ENCODE data around the gene YES1.
"Not testable (repeated sequence)": the region's sequence is repeated elsewhere in the genome, so short reads cannot be mapped to it uniquely, and the experiment has no call there.

The YES1 gene

DNA sequence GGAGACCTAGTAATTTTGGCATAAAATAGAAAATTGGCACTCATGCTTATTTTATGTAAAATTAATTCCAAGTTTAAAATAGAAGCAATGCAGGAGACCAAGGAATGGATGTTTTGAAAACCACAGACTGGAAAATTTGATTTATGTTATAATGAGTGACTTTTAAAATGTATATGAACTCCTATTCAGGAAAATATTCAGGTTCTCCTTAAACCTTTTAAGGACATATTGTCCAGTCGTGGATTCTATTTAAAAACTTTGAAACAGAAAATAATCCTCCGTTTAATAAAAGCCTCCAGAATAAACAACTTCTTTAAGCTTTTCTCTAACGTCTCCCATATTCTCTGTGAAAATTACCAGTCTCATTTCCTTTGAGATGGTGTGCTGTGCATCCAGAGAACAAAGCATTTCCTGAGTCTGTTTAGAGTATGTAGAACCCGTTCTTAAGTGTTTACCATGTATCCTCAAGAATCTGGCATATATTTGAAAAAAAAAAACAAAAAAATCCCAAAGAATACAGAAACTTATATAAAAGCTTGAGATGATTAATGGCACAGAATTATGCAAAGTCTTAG, 8.6 kb upstream of the YES1 start:
- DNase-seq (ENCODE audit: low spot score) = no peak

DNA sequence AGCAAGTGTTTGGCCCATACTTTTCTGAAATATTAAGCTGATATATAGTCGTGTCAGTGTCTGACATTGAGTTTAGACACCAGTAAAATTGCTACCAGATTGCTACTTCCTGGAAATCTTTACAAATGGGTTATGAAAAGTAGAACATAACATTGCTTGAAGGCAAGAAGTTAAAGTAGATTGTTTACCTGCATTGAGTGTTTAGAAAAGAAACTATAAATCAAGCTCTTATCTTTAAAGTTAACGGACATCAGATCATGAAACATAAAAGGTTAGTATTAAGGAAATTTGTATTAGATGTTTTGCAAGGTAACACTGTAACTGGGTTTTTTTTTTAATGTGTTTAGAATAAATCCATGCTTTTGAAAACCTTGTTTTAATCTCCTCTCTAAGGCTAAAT, 4.8 kb upstream of the YES1 start:
- DNase-seq (ENCODE audit: low spot score) = no peak

DNA sequence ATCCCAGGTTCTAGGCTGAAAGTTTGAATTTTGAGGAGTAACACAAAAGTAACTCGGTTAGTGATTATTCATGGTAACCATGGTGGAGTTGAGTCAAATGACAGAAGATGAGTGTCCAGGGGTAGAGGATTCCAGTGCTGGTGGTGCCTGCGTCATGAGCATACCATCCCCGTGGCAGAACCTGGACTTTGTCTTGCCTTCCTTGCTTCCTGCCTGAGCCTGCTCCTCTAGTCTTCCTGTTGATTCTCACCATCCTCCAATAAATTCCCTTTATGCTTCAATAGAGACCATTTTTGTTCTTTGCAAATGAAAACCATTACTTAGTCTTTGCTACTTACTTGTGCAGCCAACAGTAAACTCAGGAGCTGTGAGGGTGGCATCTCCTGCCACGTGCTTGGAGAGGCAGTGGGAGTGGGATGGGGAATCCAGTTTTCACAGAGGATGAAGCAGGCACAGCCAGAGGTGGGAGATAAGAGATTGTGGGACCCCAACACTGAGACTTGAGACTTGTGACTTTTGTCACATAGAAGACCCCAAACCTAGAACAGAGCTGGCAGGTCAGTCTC, 4.1 kb upstream of the YES1 start:
- DNase-seq (ENCODE audit: low spot score) = no peak

DNA sequence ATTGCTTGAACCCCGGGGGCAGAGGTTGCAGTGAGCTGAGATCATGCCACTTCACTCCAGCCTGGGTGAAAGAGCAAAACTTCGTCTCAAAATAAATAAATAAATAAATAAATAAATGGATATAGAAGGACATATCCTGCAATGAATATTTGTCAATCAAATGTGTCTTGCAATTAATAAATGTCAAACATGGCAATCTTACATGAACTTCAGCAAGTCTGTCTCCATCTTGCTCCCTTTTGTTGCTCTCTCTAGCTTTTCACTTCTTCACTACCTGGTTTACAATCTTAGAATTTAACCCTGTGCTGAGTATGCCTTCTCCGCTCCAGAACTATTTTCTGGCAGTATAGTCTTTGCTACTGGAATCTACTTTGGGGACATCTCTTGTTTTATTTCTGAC, 3.3 kb upstream of the YES1 start:
- DNase-seq (ENCODE audit: low spot score) = no peak

DNA sequence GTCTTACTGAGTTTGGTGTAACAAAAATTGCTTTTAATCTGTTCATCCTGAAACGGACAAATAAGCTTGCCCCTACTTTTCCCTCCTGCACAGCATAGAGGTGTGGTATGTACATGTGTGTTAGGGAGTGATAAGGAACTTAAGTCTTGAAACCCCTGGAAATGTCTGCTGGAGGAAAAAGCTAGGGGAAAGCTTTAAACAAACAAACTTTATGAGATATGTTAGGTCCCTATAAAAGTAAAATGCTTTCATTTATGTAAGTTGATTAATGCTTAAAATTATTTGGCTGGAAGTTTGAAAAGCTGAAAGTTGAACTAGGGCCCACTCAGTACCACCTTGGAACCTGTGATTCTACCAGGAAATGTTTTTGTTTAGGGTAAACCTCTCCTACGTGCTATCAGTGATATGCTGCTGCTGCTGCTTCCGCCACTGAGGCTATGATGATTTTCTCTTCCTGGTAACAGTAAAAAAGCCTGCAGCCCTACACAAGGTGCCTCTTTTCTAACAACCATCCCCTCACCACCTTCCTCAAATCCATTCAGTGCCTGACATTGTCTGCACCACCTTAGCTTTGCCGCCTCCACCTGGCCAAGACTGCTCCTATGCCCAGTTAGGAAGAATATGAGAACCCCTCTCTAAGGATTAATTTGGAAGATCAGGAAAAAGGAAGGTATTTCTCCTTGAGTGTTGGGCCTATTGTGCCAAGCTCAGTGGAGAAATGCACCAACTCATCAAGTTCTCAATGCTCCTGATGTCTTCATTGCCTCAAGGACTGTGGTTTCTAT, 2.5 kb upstream of the YES1 start:
- DNase-seq (ENCODE audit: low spot score) = no peak

DNA sequence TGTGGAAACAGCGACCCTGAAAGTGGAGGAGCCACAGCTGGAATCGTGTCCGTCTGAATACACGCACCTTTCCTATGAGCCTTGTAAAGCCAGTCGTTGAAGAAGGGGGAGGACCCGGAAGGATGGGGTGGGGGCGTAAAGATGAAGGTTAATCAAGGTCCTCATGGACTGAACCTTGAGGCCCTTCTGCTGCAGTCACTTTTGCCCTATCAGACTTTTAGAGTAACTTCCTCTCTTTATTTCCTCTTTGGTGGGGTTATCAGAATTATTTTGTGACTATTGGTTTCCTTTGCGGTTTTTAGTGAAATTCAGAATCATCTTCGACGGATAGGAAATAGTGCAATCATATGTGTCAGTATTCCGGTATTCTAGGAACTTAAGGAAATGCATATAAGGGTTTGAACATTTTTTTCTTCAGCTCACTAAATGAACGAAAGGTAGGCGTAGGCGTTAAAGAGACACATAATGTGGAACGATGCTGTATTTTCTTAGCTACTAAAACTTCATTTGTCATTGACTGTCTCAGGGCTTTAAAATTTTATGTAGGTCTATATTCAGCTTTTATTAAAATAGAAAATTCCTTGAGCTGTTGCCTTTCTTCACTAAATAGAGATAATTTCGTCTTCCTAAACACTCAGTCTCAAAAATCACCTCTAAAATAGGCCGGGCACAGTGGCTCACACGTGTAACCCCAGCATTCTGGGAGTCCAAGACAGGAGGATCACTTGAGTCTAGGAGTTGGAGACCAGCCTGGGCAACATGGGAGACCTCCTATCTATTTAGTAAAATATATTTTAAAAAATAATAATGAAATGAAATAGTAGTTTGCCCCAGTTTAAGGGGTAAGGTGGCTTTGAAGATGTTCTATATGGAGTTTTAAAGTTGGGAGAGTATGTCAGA, 1.4 kb upstream of the YES1 start:
- DNase-seq (ENCODE audit: low spot score) = no peak

DNA sequence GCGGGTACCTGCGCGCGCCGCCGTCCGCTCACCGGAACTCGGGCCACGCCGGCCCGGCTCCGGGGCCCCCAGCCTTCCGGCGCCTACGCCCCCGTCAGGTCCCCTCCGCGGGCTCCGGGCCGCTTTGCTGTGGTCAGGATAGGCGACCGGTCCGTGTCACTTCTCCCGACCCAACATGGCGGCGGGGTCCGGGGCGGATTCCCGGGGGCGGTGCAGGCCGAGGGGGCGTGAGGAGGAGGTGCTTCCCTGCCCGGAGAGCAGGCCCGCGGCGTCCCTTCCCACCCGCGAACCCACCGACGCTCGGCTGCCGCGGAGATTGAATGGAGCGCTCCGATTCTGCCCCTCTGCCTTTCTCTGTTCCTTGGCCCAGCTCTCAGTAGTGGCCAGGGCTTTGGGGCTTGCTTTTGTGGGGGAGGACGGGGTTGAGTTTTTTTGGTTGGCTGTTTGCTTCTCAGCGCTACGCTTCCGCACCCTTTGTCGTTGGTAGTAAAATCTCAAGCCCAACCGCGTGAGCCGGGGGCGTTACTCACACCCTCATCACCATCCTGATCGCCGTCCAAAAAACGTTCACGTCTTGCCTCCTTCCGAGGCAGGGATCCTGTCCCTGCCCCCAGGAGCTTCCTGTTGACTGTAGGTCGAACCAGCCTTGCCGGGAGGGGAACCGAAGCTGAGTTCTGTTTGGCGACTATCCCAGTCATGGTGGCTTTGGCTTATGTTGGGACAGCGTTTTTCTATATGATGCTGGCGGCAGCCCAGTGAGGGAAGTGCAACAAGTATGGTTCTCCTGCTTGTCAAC, 532 bp upstream of the YES1 start:
- peak; percentile 91 for DNase-seq (ENCODE audit: low spot score)

DNA sequence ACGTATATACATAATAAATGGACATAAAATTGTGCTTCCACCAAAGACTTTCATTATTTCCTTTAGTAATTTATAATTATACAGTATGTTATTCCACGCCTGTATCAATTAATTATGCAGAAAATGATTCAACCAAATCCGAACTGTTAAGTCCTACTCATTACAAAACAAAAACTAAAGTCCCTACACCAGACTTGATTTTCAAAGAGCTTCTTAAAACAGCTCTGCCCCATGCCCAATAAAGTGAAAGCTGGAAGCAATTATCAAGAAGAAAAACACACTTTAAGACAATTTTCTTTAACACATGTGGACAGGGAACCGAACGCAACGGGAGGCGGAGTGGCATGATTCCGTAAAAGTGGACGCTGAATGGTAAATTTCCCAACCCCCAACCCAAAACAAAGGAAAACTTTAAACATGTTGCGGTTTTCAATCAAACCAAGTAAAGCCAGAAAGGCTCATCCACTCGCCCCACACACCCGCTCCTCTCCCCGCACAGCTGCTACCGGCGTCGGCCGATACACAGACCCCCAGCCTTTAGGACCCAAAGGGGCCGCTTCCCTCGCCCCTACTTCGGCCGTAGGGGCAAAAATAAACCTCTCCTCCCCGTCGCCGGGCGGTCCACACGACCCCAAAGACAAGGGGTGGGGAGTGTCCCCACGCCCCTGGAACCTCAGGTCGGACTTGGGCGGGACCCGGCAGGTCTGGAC, 705 bp downstream of the YES1 start:
- no peak for DNase-seq (ENCODE audit: low spot score)

DNA sequence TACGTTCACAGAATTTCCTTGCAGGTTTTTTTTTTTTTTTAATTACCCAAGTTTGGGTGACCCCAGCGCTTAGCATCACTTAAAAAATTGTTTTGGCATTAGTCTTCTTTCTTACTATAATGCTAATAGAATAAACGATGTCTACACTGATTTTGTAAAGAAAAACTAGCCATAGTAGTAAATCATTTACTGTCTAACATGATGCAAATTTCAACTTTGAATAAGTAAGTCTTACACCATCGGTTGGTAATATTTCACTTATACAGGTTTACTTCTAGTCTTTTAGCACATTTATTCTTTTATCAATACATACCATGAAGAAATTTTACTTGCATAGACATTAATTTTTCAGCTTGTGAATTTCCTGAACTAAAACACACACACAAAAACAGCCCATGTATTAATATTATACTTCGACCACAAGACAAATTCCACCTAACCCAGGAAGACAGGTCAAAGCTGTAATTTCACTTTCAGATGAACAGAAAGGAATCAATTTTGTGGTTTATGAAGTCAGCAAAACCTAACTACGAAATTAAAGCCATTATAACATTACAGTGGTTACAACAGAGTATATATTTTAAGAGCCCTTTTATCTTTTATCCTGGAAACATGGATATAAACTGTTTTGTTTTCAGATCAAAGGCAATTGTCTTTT, 1.9 kb downstream of the YES1 start:
- no peak for DNase-seq (ENCODE audit: low spot score)

DNA sequence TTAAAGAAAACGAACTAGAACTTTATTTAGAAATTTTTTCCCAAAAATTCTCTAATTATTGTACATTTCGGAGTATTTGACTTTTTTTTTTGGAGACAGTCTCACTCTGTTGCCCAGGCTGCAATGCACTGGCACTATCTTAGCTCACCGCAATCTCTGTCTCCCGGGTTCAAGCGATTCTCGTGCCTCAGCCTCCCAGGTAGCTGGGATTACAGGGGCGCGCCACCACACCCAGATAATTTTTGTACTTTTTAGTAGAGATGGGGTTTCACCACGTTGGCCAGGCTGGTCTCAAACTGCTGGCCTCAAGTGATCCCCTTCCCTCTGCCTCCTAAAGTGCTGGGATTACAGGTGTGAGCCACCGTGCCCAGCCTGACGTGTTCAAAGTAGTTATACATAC, 2.8 kb downstream of the YES1 start:
- not testable (repeated sequence) for DNase-seq (ENCODE audit: low spot score)

DNA sequence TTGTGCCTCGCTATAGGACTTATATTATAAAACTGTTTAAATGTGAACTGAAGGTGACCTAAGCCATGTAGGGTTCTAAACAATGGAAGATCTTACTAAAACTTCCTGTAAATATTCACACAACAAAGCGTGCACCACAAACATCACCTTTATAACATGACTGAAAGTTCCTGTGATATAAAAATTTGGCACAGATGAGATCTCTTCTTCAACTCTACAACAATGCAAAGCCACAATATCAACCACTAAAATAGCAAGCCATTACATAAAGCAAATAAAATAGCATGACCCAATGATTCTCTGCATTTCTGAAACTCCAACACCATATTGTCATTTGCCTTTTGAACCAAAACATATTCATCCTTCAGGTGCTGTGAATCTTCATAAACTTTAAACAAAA, 3.5 kb downstream of the YES1 start:
- no peak for DNase-seq (ENCODE audit: low spot score)

DNA sequence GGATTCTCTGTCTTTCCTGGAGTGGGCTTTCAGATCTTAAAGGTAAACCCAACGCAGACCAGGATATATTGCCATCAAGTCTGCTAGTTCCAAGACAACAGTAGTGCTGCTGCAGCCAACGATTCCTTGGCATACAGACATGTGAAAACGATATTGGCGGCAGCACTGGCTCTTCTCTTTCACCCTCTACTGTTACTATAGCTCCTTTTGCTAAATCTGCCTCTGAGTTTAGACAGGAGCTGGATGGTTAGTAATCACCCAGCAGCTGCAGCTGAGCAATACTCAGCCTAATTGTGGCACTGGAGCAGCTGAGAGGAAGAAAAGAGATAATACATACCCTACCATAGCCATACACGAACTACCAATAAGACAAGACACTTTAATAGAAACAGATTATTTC, 4.0 kb downstream of the YES1 start:
- no peak for DNase-seq (ENCODE audit: low spot score)

DNA sequence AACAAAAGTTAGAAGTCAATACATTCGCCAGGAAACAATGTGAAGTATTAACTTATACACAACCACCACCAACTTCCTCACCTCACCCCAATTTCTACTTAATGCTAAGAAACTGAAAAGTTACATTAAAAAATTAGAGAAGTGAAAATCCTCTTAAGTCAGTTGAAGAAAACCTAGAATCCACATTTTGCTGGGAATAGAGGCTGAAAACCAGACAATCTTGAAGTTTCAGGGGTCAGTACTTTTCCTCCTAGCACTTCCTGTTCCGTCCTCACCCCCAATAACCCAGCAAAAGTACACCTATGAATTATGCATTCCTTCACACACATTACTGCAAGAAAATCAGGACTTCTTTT, 6.3 kb downstream of the YES1 start:
- no peak for DNase-seq (ENCODE audit: low spot score)

DNA sequence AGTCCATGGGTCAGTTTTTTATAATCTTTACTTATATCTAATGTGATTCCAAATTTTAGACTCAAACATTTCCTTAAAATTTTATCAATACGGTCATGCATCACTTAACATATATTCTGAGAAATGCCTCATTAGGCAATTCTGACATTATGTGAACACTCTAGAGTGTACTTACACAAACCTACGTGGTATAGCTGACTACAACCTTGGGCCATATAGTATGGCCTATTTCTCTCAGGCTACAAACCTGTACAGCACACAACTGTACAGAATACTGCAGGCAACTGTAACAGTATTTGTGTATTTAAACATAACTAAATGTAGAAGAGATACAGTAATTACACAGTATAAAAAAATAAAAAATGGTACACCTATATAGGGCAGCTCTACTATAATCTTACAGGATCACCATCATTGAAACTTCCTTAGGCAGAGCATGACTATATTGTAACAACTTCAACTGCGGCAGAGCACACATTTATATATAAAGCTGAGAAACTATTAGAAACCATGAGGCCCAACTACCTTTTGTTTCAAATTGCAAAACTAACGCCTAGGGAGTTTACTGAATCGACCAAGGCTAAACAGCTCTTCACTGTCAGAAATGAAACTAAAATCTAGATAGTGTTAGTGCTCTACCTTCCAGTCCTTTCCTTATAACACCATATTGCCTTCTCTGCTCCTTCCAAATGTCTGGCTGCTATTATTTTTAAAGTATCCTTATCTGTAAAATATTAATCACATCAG, 6.9 kb downstream of the YES1 start:
- DNase-seq (ENCODE audit: low spot score) = no peak

DNA sequence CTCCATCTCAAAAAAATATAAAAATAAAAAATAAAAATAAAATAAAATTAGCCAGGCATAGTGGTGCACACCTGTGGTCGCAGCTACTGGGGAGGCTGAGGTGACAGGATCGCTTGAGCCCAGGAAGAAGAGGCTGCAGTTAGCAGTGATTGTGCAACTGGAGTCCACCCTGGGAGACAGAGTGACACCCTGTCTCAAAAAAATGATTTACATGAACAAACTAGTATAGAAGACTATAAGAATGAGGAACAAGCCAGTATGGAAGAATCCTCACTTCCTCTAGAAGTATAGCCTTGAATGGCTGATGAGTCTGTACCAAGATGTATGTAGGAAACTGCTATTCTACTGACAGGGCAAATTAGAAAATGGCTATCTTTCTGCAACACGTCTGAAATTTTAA, 10.9 kb downstream of the YES1 start:
- no peak for DNase-seq (ENCODE audit: low spot score)

DNA sequence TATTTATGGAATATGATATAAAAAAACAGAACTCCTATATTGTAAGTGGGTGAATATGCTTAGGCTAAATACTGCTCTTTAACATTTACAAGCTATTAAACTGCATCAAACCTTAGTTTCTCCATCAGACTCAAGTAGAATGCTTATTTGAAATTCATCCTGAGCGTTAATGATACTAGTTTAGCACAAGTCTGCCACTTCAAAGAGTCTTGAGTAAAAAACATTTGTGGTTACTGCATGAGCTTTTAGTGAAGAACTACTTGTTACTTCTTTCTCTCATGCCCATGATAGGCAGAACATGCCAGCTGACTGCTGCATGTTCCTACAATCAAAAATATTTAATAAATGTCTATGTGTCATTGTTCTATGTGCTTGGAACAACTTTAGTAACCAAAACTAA, 12.1 kb downstream of the YES1 start:
- no peak for DNase-seq (ENCODE audit: low spot score)

DNA sequence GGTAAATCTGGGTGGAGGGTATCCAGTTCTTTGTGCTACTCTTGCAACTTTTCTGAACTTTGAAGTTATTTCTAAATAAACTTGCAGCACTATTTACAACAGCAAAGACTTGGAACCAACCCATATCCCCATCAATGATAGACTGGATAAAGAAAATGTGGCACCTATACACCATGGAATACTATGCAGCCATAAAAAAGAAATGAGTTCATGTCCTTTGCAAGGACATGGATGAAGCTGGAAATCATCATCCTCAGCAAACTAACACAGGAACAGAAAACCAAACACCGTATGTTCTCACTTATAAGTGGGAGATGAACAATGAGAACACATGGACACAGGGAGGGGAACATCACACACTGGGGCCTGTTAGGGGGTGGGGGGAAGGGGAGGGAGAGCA, 16.7 kb downstream of the YES1 start:
- not testable (repeated sequence) for DNase-seq (ENCODE audit: low spot score)

DNA sequence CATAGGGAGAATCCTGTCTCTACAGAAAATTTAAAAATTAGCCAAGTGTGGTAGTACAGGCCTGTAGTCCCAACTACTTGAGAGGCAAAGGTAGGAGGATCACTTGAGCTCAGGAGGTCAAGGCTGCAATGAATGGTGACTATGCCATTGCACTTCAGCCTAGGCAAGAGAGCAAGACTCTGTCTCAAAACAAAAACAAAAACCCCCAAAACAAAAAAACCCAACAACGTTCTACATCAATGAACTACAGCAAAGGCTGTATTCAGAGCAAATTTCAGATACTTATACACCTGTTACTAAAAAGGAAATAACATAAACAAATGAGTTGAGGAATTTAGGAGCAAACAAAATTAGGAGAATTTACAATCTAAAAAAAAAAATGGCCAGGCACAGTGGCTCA, 22.6 kb downstream of the YES1 start:
- no peak for DNase-seq (ENCODE audit: low spot score)

DNA sequence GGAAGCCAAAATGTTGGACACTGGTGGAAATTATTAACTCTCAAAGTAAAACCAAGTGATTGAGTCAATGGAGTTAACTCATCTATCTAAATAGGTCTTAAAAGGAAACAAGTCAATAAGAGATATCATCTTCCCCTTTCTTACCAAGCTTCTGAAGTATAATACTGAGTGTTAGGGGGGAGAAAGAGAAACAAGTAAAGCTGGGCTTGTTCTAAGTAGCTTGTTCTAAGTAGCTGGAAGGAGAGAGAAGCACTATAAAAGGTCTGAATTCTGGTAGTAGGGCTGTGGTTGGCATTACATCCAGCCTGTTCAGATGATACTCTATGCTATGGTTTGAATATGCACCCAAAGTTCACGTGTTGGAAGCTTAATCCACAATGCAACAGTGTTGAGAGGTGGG, 26.8 kb downstream of the YES1 start:
- no peak for DNase-seq (ENCODE audit: low spot score)
